ENCODE results near the gene CCIN.

Gene CCIN

DNA sequence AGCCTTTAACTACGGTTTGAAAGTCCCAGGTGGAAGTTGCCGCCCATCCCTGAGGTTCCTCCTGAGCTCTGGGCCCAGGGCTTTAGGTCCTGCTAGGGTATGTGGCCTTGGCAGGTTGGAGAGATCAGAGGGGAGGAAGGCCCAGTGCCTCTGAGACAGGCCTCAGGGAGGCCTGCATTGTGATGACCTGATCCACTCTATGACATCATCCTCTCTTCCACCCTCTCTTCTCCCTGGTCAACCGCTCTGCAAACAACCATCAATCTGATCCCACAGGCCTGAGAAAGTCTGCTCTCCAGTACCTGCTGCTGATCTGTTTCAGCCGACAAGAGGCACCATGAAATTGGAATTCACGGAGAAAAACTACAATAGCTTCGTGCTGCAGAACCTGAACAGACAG is at the start of gene CCIN:
CCIN (plus strand) TSS at position 223 of the 400 bp plus-strand sequence; CDS start at position 338, 115 bp downstream.
- Histone ChIP-seq H3K27ac (no peak within 1 kb of the TSS), H3K4me3 (no peak within 1 kb of the TSS)
- TF ChIP-seq, protein P1, sequence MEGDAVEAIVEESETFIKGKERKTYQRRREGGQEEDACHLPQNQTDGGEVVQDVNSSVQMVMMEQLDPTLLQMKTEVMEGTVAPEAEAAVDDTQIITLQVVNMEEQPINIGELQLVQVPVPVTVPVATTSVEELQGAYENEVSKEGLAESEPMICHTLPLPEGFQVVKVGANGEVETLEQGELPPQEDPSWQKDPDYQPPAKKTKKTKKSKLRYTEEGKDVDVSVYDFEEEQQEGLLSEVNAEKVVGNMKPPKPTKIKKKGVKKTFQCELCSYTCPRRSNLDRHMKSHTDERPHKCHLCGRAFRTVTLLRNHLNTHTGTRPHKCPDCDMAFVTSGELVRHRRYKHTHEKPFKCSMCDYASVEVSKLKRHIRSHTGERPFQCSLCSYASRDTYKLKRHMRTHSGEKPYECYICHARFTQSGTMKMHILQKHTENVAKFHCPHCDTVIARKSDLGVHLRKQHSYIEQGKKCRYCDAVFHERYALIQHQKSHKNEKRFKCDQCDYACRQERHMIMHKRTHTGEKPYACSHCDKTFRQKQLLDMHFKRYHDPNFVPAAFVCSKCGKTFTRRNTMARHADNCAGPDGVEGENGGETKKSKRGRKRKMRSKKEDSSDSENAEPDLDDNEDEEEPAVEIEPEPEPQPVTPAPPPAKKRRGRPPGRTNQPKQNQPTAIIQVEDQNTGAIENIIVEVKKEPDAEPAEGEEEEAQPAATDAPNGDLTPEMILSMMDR (IDR thresholded peaks at IDR 0.05) = no peak
- DNase-seq (ENCODE audit: low spot score) = no peak

DNA sequence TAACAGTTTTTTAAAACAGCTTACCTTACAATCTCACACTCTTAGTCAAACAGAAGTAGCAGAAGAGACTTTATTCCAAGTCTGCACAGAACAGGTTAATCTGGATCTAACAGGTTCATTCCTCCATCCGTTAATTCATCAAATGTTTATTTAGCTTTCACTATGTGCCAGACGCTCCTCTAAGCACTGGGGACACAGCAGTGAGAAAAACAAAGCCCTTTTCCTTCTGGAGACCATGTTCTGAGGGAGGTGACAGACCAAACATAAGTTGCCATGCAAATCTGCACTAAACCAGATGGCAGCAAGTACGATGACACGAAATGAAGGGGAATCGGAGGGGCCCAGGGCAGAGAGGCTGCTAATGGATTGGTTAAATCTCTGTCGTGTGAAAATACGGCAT is 49.7 kb upstream of the CCIN start:
- TF ChIP-seq, protein P1 (IDR thresholded peaks at IDR 0.05) = no peak
- no peak for DNase-seq (ENCODE audit: low spot score)
- H3K27ac ChIP-seq = no peak overlapping the region
- H3K4me3 ChIP-seq = no peak overlapping the region

DNA sequence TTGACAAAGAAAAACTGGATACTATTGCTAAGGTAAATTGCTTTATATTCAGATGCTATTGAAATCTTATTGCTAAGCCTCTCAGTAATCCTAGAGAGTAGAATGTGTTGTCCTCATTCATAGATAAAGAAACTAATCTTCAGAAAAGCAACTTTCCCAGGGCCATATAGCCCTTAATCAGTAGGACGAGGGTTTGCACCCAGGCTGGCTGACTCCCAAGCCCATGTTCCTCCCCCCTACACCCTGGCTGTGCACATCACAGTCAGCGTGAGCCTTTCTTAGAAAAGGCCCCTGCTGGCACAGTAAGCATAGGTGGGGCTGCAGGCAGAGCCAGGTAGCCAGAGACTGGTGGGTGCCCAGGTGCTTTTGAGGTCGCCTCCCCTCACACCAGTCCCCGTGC is 48.5 kb upstream of the CCIN start:
- no peak overlapping the region for H3K4me3 ChIP-seq
- TF ChIP-seq, protein P1 (IDR thresholded peaks at IDR 0.05) = no peak
- H3K27ac ChIP-seq = no peak overlapping the region
- DNase-seq (ENCODE audit: low spot score) = no peak

DNA sequence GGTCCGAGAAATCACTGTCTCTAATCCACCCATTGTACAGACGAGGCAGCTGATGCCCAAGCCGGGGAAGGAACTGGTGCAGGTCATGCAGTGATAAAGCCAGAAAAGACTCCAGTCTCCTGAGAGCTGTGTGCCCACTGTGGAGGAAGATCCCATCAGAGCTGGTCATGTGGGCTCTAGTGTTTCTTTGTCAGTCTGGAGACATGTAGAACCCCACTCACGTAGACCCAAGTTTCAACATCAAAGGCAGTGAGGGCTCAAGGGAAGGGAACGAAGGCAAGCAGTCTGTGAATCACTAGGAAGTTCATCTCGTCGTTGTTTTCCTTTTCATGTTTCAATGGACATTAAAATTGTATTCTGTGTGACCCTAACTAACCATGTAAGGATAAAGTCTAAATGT is 47.2 kb upstream of the CCIN start:
- TF ChIP-seq, protein P1 (IDR thresholded peaks at IDR 0.05) = no peak
- H3K27ac ChIP-seq = no peak overlapping the region
- no peak overlapping the region for H3K4me3 ChIP-seq
- DNase-seq (ENCODE audit: low spot score) = no peak

DNA sequence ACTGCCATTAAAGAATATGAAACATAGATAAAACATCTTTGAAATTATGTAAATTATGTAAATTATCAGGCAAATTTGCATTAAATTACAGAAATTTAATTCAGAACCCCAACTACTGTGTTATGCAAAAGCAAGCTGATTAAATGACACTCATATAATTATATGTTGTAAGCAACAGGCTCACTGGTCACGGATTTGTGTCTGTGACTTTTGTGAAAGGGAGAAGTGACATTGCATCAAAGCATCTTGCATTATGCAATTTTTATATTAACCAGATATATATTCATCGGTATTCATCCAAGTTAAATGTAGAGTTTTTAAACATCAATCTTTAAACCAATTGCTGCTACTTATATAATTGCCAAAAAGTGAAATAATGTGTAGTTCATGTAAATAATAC is 45.7 kb upstream of the CCIN start:
- Histone ChIP-seq H3K27ac (no peak overlapping the region), H3K4me3 (no peak overlapping the region)
- DNase-seq (ENCODE audit: low spot score) = no peak
- TF ChIP-seq, protein P1 (IDR thresholded peaks at IDR 0.05) = no peak

DNA sequence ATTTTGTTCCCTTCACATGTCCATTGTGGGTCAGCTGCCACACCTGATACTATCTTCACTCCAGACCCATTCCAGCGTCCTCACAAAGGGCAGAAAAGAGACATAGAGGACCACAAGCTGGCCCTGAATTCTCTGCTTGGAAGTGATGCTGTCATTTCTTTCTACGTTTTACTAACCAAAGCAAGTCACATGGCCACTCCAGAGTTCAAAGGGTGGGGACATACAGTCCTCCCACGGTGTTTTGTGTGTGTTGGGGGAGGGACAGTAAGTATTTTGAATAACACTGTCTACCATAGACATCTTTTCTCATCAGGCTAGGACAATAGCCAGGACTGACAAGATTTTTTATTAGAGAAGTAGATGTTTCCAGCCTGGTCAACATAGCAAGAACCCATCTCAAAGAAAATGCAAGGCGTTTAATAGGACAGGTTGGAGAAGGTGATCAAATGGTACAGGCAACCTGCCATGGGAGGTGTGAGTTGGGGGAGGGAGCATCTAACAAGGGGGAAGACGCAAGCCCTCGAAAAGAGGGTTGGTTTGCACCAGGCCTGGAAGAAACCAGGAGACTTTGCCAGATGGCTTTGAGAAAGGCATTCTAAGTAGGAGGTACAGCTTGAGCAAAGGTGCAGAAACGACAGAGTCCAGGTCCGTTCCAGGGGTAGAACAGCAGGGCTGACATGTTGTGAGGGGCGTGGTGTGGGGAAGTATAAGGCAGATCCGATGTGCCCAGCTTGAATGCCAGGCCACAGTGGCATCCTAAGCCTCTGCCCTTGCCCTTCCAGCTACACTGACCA is 43.9 kb upstream of the CCIN start:
- TF ChIP-seq, protein P1 (IDR thresholded peaks at IDR 0.05) = no peak
- DNase-seq (ENCODE audit: low spot score) = no peak
- Histone ChIP-seq H3K27ac (no peak overlapping the region), H3K4me3 (no peak overlapping the region)
